GM12801 (cell line): ENCODE data around the gene ITGAD.

Experiments used
- CTCF ChIP-seq: IDR thresholded peaks from one replicate; pipeline ENCODE4 v1.5.1; 2011; ENCODE audit warnings: control low read depth; ENCODE audit not compliant: insufficient read length; ENCODE audit errors: extremely low read depth

Gene ITGAD

GRCh38 chr16:31428638-31429247 is 35.6 kb downstream of the ITGAD start:
- TF ChIP-seq CTCF, result no peak

GRCh38 chr16:31429314-31429713 is 36.2 kb downstream of the ITGAD start:
- TF ChIP-seq CTCF, result no peak

GRCh38 chr16:31429796-31430195 is 36.7 kb downstream of the ITGAD start:
- TF ChIP-seq CTCF, result no peak

- no peak for TF ChIP-seq CTCF
Observed at GRCh38 chr16:31430380-31431052, 37.4 kb downstream of the ITGAD start.

GRCh38 chr16:31435341-31436220 is 42.4 kb downstream of the ITGAD start:
- no peak for TF ChIP-seq CTCF

- no peak for TF ChIP-seq CTCF
Observed at GRCh38 chr16:31436221-31437045, 43.3 kb downstream of the ITGAD start.

GRCh38 chr16:31438414-31438813 is 45.3 kb downstream of the ITGAD start:
- TF ChIP-seq CTCF, result no peak
